Pancreas (tissue), 10 donors: ENCODE results near the gene PRDM16. TPM values are rescaled to one million over a fixed set of nuclear protein-coding genes. Genes with fewer than 3 reads are reported as not detected.

Experiments
- ATAC-seq, 4 donors: fragments of 200-7000 bp; cut with Tn5 transposase; one replicate each; pipeline versions ENCODE4 v1.8.0 to v1.9.1; 2020; ENCODE audit warnings: mild to moderate bottlenecking in 4 of 4, moderate library complexity in 4 of 4
- DNase-seq, 6 donors: peaks; one replicate each; pipeline ENCODE4 v3.0.0-alpha.2; 2020
- FAIRE-seq: peaks from 2 replicates; lab custom pipeline; 2012; peaks lifted over from hg19 to GRCh38; lab: Jason Lieb, UNC
- H3K27ac ChIP-seq, 4 donors: fragments of 200-600 bp; sonication (generic); 1 replicate in 3 of 4; 2 replicates in 1 of 4; pipeline versions ENCODE4 v1.5.0 to v1.8.0; 2020
- H3K27me3 ChIP-seq, 4 donors: fragments of 200-600 bp; one replicate each; pipeline ENCODE4 v1.8.0; 2021
- H3K36me3 ChIP-seq, 3 donors: fragments of 200-600 bp; sonication (generic) in 1 of 3; one replicate each; pipeline versions ENCODE4 v1.5.0 to v1.8.0; 2020 to 2021
- H3K4me1 ChIP-seq, 3 donors: fragments of 200-600 bp; one replicate each; pipeline ENCODE4 v1.8.0; 2021
- H3K4me3 ChIP-seq, 4 donors: fragments of 200-600 bp; sonication (generic) in 2 of 4; one replicate each; pipeline versions ENCODE4 v1.5.0 to v1.8.0; 2020 to 2021
- H3K9me3 ChIP-seq, 4 donors: fragments of 200-600 bp; one replicate each; pipeline ENCODE4 v1.8.0; 2021
- WGBS, 2 donors: extraction: QIAGEN DNeasy Blood & Tissue Kit; methylation state at CpG; one replicate each; pipeline ENCODE4 v1.1.7; 2013; 5-methylcytosine and 5-hydroxymethylcytosine counted together
- intact Hi-C, 3 donors: fragments of 100-400 bp; cut with DNase I; formaldehyde crosslinking; loops; one replicate each; pipeline versions ENCODE4 v1.11.1 to v1.14.2; 2022
- polyA plus RNA-seq, 2 donors: library from polyadenylated mRNA; stranded (reverse); fragments of 200-250 nt; gene quantifications; one replicate each; pipeline ENCODE4 v1.2.3, GENCODE V29; 2013
- total RNA-seq, 6 donors: library from RNA; stranded (reverse); fragmentation: NEBNext Ultra II Directional in 4 of 6; extraction: Animal tissue kit (Norgen Biotek cat#: 25700) in 4 of 6; gene quantifications; one replicate each; pipeline versions ENCODE4 v1.2.1 to v1.2.4, GENCODE V29; 2021 to 2023
- TF ChIP-seq, protein P1 (sequence below), 4 donors: fragments of 200-600 bp; sonication (generic) in 3 of 4; IDR thresholded peaks; one replicate each; pipeline versions ENCODE4 v1.5.0 to v1.8.0; 2021; ENCODE audit warnings: antibody characterized with exemption in 4 of 4
- donor health status: healthy with polysubstance abuse.
- donor health status: DM: no; HTN: no; CAD: no; lungs with moderate emphysema.
- donor health status: DM: no; HTN: no; CAD: no.
- donor health status: control.
- donor health status: control.
- donor health status: Bipolar disorder and iron deficiency.
- donor health status: DM: yes; HTN: yes; CAD: no.
- donor health status: DM: no; HTN: no; CAD: no.
- donor health status: DM: no; HTN: no; CAD: no.
- donor health status: DM: yes; HTN: yes; CAD: no.

Gene PRDM16
- total and polyA plus RNA-seq, 8 donors = 6.6 to 19.2 (median 14.9) TPM

DNA sequence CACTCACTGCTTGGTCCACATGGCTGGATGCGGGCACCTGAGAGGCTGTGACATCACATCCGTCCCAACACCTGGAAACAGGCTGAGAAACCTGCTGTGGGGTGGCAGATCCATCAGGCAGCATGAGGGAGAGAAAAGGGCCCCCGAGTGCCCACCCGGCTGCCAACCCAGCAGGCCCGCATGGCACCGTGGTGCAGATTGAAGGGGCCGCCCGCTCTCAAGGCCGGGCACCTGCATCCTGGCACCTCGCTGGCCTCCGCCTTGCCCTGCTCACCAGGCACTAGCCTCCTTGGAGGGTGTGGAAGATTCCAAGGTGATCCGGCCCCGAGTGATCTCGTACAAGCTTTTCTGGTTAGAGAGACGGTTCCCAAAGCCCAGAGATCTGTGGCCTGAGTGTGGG is 110.5 kb downstream of the PRDM16 start:
- TF ChIP-seq, protein P1, sequence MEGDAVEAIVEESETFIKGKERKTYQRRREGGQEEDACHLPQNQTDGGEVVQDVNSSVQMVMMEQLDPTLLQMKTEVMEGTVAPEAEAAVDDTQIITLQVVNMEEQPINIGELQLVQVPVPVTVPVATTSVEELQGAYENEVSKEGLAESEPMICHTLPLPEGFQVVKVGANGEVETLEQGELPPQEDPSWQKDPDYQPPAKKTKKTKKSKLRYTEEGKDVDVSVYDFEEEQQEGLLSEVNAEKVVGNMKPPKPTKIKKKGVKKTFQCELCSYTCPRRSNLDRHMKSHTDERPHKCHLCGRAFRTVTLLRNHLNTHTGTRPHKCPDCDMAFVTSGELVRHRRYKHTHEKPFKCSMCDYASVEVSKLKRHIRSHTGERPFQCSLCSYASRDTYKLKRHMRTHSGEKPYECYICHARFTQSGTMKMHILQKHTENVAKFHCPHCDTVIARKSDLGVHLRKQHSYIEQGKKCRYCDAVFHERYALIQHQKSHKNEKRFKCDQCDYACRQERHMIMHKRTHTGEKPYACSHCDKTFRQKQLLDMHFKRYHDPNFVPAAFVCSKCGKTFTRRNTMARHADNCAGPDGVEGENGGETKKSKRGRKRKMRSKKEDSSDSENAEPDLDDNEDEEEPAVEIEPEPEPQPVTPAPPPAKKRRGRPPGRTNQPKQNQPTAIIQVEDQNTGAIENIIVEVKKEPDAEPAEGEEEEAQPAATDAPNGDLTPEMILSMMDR (IDR thresholded peaks at IDR 0.05) = no peak
- Histone ChIP-seq H3K36me3 (no peaks in the 10 kb centered on the region), H3K4me1 (peaks cover 11 to 18% (median 11%) of the 10 kb centered on the region in 3 donors), H3K27me3 (no peaks in the 10 kb centered on the region), H3K27ac (no peak overlapping the region), H3K9me3 (no peaks in the 10 kb centered on the region), H3K4me3 (no peak overlapping the region)
- WGBS, 2 donors = 87 to 88% methylated on average over 15 of the region's 15 CpGs
- ATAC-seq (no peak), DNase-seq (no peak), FAIRE-seq (no peak)
- intact Hi-C loops = no loop called here

DNA sequence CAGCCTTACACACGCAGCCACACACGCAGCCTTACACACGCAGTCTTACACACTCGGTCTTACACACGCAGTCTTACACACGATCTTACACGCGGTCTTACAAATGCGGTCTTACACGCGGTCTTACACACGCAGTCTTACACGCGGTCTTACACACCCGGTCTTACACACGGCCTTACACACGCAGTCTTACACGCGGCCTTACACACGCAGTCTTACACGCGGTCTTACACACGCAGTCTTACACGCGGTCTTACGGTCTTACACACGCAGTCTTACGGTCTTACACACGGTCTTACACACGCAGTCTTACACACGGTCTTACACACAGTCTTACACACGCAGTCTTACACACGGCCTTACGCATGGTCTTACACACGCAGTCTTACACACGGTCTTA is 111.9 kb downstream of the PRDM16 start:
- 93 to 94% methylated on average over 36 of the region's 36 CpGs for WGBS, 2 donors
- ATAC-seq (no peak), DNase-seq (no peak), FAIRE-seq (no peak)
- peaks cover 0 to 7% (median 0%) of the 10 kb centered on the region in 3 donors for H3K4me1 ChIP-seq
- TF ChIP-seq, protein P1 (IDR thresholded peaks at IDR 0.05) = no peak
- no peak overlapping the region for H3K4me3 ChIP-seq
- H3K9me3 ChIP-seq = no peaks in the 10 kb centered on the region
- H3K27ac ChIP-seq = no peak overlapping the region
- H3K36me3 ChIP-seq = no peaks in the 10 kb centered on the region
- no peaks in the 10 kb centered on the region for H3K27me3 ChIP-seq
- intact Hi-C loops = loop anchor here in 1 of 3 donors (10.0 kb wide), 1 partner anchor 116 kb away; the partner anchor contains the start of gene PRDM16

DNA sequence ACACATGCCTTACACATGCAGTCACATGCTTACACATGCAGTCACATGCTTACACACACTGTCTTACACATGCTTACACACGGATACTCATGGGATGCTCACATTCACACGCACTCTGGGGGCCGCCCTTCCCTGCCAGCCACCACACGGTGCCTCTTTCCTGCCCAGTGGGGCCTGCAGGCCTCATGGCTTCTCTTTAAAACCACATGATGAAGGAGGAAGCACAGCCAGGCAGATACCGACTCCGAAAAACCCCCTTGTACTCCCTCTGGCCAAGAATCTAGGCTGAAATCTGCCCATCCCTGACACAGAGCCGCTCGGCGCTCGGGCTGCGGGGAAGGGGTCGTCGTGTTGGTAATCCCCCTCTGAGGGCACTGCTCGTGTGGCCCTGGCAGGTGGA is 113.0 kb downstream of the PRDM16 start:
- no peak overlapping the region for H3K4me3 ChIP-seq
- FAIRE-seq = no peak
- DNase-seq = no peak
- no peak for ATAC-seq
- TF ChIP-seq, protein P1 (IDR thresholded peaks at IDR 0.05) = no peak
- H3K4me1 ChIP-seq = peaks cover 0 to 7% (median 0%) of the 10 kb centered on the region in 3 donors
- no peaks in the 10 kb centered on the region for H3K36me3 ChIP-seq
- 90 to 94% methylated on average over 14 of the region's 14 CpGs for WGBS, 2 donors
- H3K9me3 ChIP-seq = no peaks in the 10 kb centered on the region
- intact Hi-C loops = loop anchor here in 1 of 3 donors (10.0 kb wide), 1 partner anchor 117 kb away; the partner anchor contains the start of gene PRDM16
- H3K27me3 ChIP-seq = no peaks in the 10 kb centered on the region
- no peak overlapping the region for H3K27ac ChIP-seq

DNA sequence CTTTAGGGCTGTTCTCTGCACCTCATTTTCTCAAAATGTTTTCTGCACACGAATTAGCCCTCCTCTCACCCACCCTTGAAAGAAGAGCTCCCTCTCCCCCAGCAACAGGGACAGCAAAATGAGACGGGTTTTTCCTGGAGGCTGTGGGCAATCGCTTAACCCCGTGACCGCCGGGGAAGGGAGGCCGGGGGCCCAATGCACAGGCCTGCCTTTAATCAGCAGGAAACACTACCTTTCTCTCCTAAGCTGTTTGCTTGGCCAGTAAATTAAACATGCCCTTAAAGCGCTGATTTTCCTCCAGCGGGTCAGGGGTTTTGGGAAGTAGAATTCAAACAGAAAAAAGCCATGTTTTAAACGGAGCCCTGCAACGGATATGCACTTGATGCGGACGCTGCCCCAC is 114.4 kb downstream of the PRDM16 start:
- ATAC-seq (no peak), FAIRE-seq (no peak), DNase-seq (no peak)
- Histone ChIP-seq H3K4me3 (no peak overlapping the region), H3K27ac (no peak overlapping the region), H3K9me3 (no peaks in the 10 kb centered on the region), H3K36me3 (no peaks in the 10 kb centered on the region), H3K4me1 (peaks cover 4 to 8% (median 8%) of the 10 kb centered on the region in 3 donors), H3K27me3 (no peaks in the 10 kb centered on the region)
- intact Hi-C loops = loop anchor here in 1 of 3 donors (10.0 kb wide), 1 partner anchor 119 kb away; the partner anchor contains the start of gene PRDM16
- TF ChIP-seq, protein P1 (IDR thresholded peaks at IDR 0.05) = no peak
- 80% methylated on average over 13 of the region's 13 CpGs for WGBS, 2 donors

DNA sequence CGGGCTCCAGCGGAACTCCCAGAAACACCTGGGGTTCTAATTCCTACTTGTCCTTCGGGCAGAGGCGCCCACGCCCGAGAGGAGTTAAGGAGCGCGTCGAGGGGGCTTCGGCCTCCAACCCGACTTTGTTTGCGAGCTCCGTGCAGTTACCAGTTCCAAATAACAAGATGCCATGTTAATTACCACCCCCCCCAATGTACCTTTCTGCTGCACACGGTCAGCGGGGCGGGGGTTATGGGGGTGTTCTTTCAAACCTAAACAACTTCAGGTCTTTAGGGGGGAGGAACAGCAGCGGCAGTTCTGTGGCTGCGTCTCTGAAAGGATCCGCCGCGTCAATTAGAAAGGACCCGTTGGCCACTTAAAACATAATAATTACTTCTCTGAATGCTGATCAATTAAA is 114.8 kb downstream of the PRDM16 start:
- Histone ChIP-seq H3K9me3 (no peaks in the 10 kb centered on the region), H3K4me1 (peaks cover 4 to 12% (median 11%) of the 10 kb centered on the region in 3 donors), H3K27ac (no peak overlapping the region), H3K27me3 (no peaks in the 10 kb centered on the region), H3K4me3 (no peak overlapping the region), H3K36me3 (no peaks in the 10 kb centered on the region)
- FAIRE-seq (no peak), ATAC-seq (no peak), DNase-seq (no peak)
- intact Hi-C loops = loop anchor here in 1 of 3 donors (10.0 kb wide), 1 partner anchor 119 kb away; the partner anchor contains the start of gene PRDM16
- WGBS, 2 donors = 84 to 86% methylated on average over 22 of the region's 22 CpGs
- TF ChIP-seq, protein P1 (IDR thresholded peaks at IDR 0.05) = no peak
